Measurements from ENCODE around the gene FAM171A2. TPM values are rescaled to one million over a fixed set of nuclear protein-coding genes. Genes with fewer than 3 reads are reported as not detected.

The FAM171A2 gene
- polyA plus RNA-seq, 1 donor (not counting 4 experiments of a cell fraction or from before 2014, with no cell fraction given): 0.35 TPM

DNA sequence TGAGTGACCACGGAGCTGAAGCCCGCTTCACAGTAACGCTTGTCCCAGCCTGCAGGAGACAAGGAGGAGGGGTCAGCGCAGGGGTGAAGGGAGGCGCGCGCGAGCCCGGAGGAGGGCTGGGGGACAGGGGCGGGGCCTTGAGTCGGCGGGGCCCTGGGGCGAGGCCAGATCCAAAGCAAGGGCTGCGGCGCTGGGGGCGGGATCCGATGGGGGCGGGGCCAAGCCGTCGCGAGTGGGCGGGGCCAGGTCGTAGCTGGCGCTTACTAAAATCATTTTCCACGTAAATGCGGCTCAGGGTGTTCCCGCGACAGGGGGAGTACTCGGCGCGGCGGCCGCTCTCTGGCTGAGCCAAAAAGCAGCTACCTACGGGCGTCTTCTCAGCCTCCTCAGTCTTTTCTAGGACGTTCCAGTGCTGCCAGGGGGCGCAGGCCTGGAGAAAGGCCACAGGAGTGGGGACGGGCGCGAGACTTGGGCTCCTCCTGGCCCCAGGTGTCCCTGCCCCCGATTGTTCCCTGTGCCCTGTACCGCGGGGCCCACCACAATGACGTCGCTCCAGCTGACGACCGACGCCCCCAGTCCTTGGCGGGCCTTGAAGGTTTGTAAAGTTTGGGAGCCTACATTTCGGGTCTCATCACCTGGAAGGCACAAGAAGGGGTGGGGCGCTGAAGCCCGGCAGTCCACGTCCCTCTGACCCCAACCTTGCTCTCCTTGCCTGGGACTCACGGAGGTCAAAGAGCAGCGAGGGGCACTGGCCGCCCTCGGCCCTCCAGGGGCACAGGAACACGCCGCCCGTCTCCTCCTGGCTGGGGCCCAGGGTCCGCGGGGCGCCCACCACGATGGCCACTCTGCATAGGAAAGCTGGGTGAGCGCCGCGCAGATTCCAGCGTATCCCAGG, 21.9 kb upstream of the FAM171A2 start:
- FAIRE-seq: no peak

DNA sequence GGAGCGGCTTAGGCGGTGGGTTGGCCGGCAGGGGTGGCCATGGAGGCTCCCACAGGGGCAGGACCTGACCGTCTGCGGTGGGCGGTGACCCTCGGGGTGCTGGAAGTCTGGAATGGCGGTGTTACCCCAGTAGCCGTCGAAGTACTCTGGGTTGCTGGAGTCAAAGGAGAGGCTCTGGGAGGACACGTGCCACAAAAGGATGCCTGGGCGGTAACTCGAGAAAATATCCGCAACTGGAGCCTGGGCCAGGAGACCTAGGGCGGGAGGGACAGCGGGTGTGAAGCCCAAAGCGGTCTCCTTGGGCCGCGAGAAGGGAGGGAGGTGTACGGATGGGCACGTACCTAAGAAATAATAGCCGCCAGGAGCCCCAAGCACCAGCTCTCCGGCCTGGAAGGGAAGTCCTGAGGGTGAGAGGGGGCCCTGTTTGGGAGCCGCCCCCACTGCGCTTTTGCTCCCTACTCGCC, 21.2 kb upstream of the FAM171A2 start:
- dilution Hi-C loops (cut with MboI; ENCODE audit: extremely low pct_ligation_motif_present, low sequenced_read_pairs): no loop called here
- H3K79me2 ChIP-seq (ENCODE audit: control insufficient read depth, insufficient read depth, low read length): no peaks in the 10 kb centered on the region

More for the DNA sequence above, 21.9 kb upstream of the FAM171A2 start:
- no peaks in the 10 kb centered on the region for H4K20me1 ChIP-seq (ENCODE audit: control insufficient read depth, extremely low read depth, insufficient read depth, low read length)
- no peaks in the 10 kb centered on the region for H3K36me3 ChIP-seq (ENCODE audit: control insufficient read depth in 2 of 2, extremely low read depth in 1 of 2, insufficient read depth in 2 of 2, low read length in 2 of 2)
- TF ChIP-seq EZH2 (IDR thresholded peaks at IDR 0.05; ENCODE audit: low read length): no peak
- peak in 1 of 3 experiments; percentile 9 for TF ChIP-seq CTCF (optimal IDR thresholded peaks at IDR 0.05 in 1 of 3, IDR thresholded peaks at IDR 0.05 in 1 of 3, conservative IDR thresholded peaks at IDR 0.05 in 1 of 3; ENCODE audit: extremely low read depth in 1 of 3, insufficient read depth in 2 of 3, low read length in 3 of 3)
- H3K79me2 ChIP-seq (ENCODE audit: control insufficient read depth, insufficient read depth, low read length): no peaks in the 10 kb centered on the region
- peaks cover 31% of the 10 kb centered on the region for H3K27me3 ChIP-seq (ENCODE audit: control insufficient read depth, extremely low read depth, insufficient read depth, low read length)
- peak overlapping the region; percentile 87 for H2AFZ ChIP-seq (ENCODE audit: control insufficient read depth, low read length)
- no peak overlapping the region for H3K27ac ChIP-seq (ENCODE audit: control insufficient read depth, insufficient read depth, low read length)
- peak overlapping the region; percentile 44 to 71 (median 67) for H3K4me3 ChIP-seq (ENCODE audit: control insufficient read depth in 2 of 3, extremely low read depth in 1 of 3, insufficient read depth in 2 of 3, low read depth in 1 of 3, low read length in 3 of 3)
- H3K4me1 ChIP-seq (ENCODE audit: control insufficient read depth, extremely low read depth, insufficient read depth, low read length): peaks cover 9% of the 10 kb centered on the region
- DNase-seq (ENCODE audit: low read depth, low spot score): peak; percentile 55
- dilution Hi-C loops (cut with MboI; ENCODE audit: extremely low pct_ligation_motif_present, low sequenced_read_pairs): no loop called here
- H3K4me2 ChIP-seq (ENCODE audit: control insufficient read depth, extremely low read depth, insufficient read depth, low read depth, low read length): peak overlapping the region; percentile 88
- H3K9me3 ChIP-seq (ENCODE audit: control insufficient read depth, low read depth, low read length): no peaks in the 10 kb centered on the region
- no peaks in the 10 kb centered on the region for H3K9me1 ChIP-seq (ENCODE audit: control insufficient read depth, extremely low read depth, insufficient read depth, low read length)
- peak overlapping the region; percentile 69 for H3K9ac ChIP-seq (ENCODE audit: control insufficient read depth, extremely low read depth, insufficient read depth, low read length)

More for the DNA sequence above, 21.2 kb upstream of the FAM171A2 start:
- no peak overlapping the region for H3K27ac ChIP-seq (ENCODE audit: control insufficient read depth, insufficient read depth, low read length)
- no peaks in the 10 kb centered on the region for H4K20me1 ChIP-seq (ENCODE audit: control insufficient read depth, extremely low read depth, insufficient read depth, low read length)
- no peaks in the 10 kb centered on the region for H3K36me3 ChIP-seq (ENCODE audit: control insufficient read depth in 2 of 2, extremely low read depth in 1 of 2, insufficient read depth in 2 of 2, low read length in 2 of 2)
- TF ChIP-seq CTCF (optimal IDR thresholded peaks at IDR 0.05 in 1 of 3, IDR thresholded peaks at IDR 0.05 in 1 of 3, conservative IDR thresholded peaks at IDR 0.05 in 1 of 3; ENCODE audit: extremely low read depth in 1 of 3, insufficient read depth in 2 of 3, low read length in 3 of 3): no peak
- TF ChIP-seq EZH2 (IDR thresholded peaks at IDR 0.05; ENCODE audit: low read length): no peak
- H3K9ac ChIP-seq (ENCODE audit: control insufficient read depth, extremely low read depth, insufficient read depth, low read length): no peak overlapping the region
- peak overlapping the region; percentile 88 for H3K4me2 ChIP-seq (ENCODE audit: control insufficient read depth, extremely low read depth, insufficient read depth, low read depth, low read length)
- H2AFZ ChIP-seq (ENCODE audit: control insufficient read depth, low read length): peak overlapping the region; percentile 22
- peaks cover 9% of the 10 kb centered on the region for H3K4me1 ChIP-seq (ENCODE audit: control insufficient read depth, extremely low read depth, insufficient read depth, low read length)
- no peaks in the 10 kb centered on the region for H3K9me1 ChIP-seq (ENCODE audit: control insufficient read depth, extremely low read depth, insufficient read depth, low read length)
- no peak for DNase-seq (ENCODE audit: low read depth, low spot score)
- peaks cover 37% of the 10 kb centered on the region for H3K27me3 ChIP-seq (ENCODE audit: control insufficient read depth, extremely low read depth, insufficient read depth, low read length)
- H3K4me3 ChIP-seq (ENCODE audit: control insufficient read depth in 2 of 3, extremely low read depth in 1 of 3, insufficient read depth in 2 of 3, low read depth in 1 of 3, low read length in 3 of 3): peak overlapping the region; percentile 44 to 71 (median 47)
- no peak for FAIRE-seq
- no peaks in the 10 kb centered on the region for H3K9me3 ChIP-seq (ENCODE audit: control insufficient read depth, low read depth, low read length)

Measured in keratinocyte (primary cell).